Stimulated activated CD4-positive, alpha-beta T cell treated with anti-CD3 and anti-CD28 coated beads, Interleukin-4, amount 100 ng/mL, for 4 hours (primary cell): Measurements from ENCODE around the gene SPTLC2.

Experiments
- DNase-seq, 2 experiments: peaks; one replicate each; pipeline ENCODE4 v3.0.0-alpha.2; 2020

Gene SPTLC2

DNA sequence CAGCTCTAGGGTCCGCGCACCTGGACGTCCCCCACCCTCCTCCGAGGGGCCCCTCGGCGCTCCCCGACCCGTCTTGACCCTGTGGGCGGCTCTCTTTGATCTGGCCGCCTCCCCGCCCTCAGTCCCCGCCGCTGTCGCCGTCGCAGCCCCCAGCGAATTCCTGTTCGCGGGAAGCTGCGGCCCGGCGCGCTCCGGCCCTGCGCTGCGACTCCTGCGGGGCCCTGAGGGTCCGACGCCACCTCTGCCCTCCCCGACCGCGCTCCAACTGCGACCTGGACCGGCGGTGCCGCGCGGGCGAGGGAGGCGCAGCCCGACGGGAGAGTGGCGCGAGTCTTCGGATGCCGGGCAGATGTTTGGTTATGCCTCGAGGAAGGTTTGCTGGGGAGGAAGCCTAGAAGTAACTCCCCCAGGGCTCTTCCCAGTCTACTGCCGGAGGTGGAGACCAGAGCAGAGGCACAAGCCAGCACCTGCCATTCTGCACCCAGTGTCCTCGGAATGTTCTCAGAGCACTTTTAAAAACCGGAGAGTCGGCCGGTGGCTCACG lies 117.4 kb downstream of the SPTLC2 start:
- no peak for DNase-seq

GRCh38 chr14:77498120-77498979 lies 118.1 kb downstream of the SPTLC2 start, which contains the start of gene ISM2:
Gene ISM2 (minus strand): TSS chr14:77498816. CDS start chr14:77498793, 23 bp downstream.
- peak; percentile 43 to 47 for DNase-seq

- DNase-seq: no peak
These were observed 121.1 kb downstream of the SPTLC2 start for GRCh38 chr14:77495334-77495733.

GRCh38 chr14:77491056-77491455 lies 125.4 kb downstream of the SPTLC2 start:
- DNase-seq: no peak

GRCh38 chr14:77490347-77490986 lies 126.0 kb downstream of the SPTLC2 start:
- no peak for DNase-seq

DNA sequence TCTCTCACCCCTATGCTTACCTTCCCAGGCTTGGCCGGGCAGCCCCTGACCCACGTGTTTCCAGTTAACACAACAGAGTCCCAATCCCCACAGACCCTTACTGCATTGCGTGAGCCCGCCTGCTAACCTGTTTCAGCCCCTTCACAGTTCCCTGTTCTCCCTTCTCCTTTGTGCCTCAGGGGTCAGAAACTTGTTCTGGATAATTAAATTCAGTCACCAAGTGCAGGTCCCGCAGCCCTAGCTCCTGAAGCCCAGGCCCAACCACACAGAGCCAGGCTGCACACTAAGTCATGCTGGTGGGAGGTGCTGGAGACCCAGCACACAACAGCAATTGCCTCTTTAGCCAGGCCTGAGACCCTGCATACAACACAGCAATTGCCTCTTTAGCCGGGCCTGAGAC lies 127.4 kb downstream of the SPTLC2 start:
- DNase-seq: no peak

DNA sequence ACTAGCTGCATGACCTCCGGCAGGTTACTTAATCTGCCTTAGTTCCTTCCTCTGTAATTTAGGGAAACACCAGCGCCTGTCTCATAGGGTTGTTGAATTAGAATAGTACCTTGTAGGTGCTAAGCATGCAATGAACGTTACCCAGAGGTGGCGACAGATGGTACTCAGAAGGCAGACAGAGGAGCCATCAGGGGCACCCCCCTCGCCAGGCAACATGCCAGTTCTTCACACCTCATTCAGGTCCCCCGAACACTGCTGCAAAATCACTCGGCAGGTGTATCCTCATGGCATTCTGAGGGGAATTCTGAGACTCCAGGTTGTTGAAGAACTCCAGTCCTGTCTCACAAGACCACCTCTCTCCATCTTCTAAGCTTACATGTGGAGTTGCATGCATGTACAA lies 127.9 kb downstream of the SPTLC2 start:
- DNase-seq: no peak

GRCh38 chr14:77485901-77486678 lies 130.3 kb downstream of the SPTLC2 start:
- no peak for DNase-seq

DNA sequence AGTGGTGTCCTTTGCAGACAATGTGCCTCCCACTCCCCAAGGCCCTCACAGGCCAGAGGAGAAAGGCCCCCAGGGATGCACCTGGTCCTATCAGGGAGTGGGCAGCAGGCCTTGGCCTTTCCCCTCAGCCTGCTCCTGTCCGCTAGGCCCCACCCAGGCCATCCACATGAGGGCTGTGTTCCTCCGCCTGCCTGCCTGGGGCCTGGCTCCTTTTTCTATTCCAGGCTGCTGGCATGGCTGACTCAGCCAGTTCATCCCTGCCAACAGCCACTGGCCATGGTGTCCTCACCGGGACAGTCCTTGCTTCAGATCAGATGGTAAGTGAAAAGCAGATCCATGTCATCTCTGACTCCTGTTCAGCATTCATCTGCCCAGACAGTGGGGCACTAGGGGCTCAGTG lies 131.2 kb downstream of the SPTLC2 start:
- no peak for DNase-seq

DNA sequence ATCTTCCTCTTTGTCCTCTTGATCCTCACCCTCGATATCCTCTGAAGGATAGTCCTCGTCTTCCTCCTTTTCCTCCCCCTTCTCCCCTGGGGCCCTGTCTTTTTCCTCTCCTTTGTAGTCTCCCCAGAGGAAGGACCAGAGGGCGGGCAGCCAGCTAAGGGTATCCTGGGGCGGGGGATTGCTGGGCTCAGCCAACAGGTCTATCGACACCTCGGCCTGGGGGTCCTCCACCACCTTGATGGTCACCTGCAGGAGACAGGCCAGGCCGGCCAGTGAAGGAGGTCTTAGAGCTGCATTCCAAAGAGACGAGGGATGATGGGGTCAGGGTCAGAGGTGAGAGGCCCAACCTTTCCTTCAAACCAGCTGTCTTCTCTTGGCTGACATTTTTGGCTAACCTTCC lies 134.0 kb downstream of the SPTLC2 start:
- no peak for DNase-seq

DNA sequence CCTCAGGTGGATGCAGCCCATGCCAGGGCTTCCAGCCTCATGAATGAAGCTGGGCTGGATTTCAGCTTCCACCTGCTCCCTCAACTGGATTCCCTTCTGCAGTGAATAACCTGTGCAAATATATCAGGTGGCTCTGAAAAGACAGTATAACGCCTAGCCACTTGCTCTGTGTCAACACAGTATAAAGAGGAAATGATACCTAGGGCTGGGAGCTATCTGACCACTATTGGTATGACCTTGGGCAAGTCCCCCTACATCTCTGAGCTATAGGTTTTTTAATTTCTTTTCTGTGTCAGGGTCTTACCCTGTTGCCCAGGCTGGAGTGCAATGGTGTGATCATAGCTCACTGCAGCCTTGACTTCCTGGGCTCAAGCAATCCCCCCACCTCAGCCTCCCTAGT lies 137.6 kb downstream of the SPTLC2 start:
- DNase-seq: no peak

GRCh38 chr14:77478029-77478428 lies 138.4 kb downstream of the SPTLC2 start:
- DNase-seq: no peak

- DNase-seq: no peak
These were observed 140.9 kb downstream of the SPTLC2 start for GRCh38 chr14:77475432-77476115.

- no peak for DNase-seq
These were observed 141.8 kb downstream of the SPTLC2 start for GRCh38 chr14:77474479-77475177.

GRCh38 chr14:77473921-77474320 lies 142.5 kb downstream of the SPTLC2 start:
- no peak for DNase-seq

- DNase-seq: no peak
These were observed 146.1 kb downstream of the SPTLC2 start for GRCh38 chr14:77470224-77470870.

DNA sequence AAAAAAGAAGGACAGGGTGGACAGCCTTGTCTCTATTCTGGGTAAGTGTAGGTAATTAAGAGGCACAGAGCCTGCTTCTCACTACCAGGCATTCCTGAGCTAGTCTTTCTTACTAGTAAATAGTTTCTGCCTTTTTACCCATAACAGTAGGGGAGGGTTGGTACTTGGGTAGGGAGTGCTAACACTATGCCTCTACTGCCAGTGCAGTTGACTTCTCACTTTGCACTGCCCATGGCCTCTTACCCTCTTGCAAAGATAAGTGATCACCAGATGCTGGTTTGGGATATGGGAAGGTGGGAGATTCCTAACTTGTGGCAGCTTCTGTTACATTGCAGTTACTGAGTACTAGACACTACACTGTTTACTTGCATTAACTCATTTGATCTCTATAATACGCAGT lies 146.9 kb downstream of the SPTLC2 start:
- DNase-seq: no peak

- DNase-seq: no peak
These were observed 147.4 kb downstream of the SPTLC2 start for GRCh38 chr14:77469067-77469505.

DNA sequence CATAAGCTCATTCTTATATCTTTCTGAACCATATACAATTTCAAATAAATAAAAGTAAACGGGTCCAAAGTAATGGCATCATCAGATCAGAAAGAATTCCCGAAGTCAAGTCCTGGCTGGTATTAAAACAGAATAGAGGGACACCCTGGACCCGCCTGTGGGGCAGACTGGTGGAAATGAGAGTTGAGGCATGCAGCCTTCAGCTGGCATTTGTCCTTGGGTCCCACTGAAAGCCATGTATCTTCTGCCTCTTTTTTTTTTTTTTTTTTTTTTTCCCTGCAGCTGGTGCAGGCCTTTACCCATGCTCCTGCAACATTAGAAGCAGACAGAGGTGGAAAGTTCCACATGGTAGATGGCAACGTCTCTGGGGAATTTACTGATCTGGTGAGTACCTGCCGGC lies 148.6 kb downstream of the SPTLC2 start:
- no peak for DNase-seq

- peak; percentile 44 to 46 for DNase-seq
These were observed 157.2 kb downstream of the SPTLC2 start for GRCh38 chr14:77459072-77459723.
